Loucy (cell line): Measurements from ENCODE around the gene PVALEF.

ENCODE experiments used
- EZH2phosphoT487 ChIP-seq: fragments of 200-600 bp; IDR thresholded peaks from 2 replicates; pipeline ENCODE4 v1.6.1; 2018; ENCODE audit warnings: antibody characterized with exemption, mild to moderate bottlenecking, moderate library complexity, borderline replicate concordance
- TF ChIP-seq, protein P1 (sequence below): fragments of 200-600 bp; sonication (generic); conservative IDR thresholded peaks from 2 replicates; pipeline ENCODE4 v1.5.1; 2014; ENCODE audit warnings: mild to moderate bottlenecking, antibody characterized with exemption, low read length

DNA sequence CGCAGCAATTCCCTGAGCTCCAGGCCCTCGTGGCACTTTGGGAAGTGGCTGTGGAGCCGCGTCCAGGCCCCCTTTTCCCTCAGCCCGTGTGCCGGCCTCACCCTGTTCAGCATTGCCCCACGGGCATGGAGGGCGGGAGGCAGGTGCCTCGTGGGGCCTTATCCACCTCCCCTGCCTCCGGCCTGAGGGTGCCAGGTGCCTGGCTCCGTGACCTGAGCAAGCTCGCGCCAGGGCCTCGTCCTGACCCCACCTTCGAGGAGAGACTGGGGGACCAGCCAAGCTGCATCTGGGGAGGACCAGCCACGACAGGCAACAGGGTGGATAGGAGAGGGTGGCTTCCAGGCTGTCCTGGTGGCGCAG lies 27.7 kb downstream of the PVALEF start:
- TF ChIP-seq, protein P1, sequence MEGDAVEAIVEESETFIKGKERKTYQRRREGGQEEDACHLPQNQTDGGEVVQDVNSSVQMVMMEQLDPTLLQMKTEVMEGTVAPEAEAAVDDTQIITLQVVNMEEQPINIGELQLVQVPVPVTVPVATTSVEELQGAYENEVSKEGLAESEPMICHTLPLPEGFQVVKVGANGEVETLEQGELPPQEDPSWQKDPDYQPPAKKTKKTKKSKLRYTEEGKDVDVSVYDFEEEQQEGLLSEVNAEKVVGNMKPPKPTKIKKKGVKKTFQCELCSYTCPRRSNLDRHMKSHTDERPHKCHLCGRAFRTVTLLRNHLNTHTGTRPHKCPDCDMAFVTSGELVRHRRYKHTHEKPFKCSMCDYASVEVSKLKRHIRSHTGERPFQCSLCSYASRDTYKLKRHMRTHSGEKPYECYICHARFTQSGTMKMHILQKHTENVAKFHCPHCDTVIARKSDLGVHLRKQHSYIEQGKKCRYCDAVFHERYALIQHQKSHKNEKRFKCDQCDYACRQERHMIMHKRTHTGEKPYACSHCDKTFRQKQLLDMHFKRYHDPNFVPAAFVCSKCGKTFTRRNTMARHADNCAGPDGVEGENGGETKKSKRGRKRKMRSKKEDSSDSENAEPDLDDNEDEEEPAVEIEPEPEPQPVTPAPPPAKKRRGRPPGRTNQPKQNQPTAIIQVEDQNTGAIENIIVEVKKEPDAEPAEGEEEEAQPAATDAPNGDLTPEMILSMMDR: no peak
- no peak for TF ChIP-seq EZH2phosphoT487
